Heart left ventricle (tissue), 16 donors: ENCODE data around the gene SLC44A5. TPM values are rescaled to one million over a fixed set of nuclear protein-coding genes. Genes with fewer than 3 reads are reported as not detected.

Experiments
- ATAC-seq, 4 donors: fragments of 200-7000 bp; cut with Tn5 transposase; one replicate each; pipeline ENCODE4 v1.9.1; 2020 to 2022; ENCODE audit warnings: moderate library complexity in 4 of 4, mild to moderate bottlenecking in 3 of 4, moderate number of reproducible peaks in 1 of 4
- DNase-seq, 5 donors: peaks; one replicate each; pipeline ENCODE4 v3.0.0-alpha.2; 2020
- H3K27ac ChIP-seq, 12 donors: fragments of 200-600 bp; sonication (generic) in 4 of 12; one replicate each; pipeline versions ENCODE4 v1.5.0 to v1.8.0; 2016 to 2022; ENCODE audit warnings: mild to moderate bottlenecking in 2 of 12
- H3K27me3 ChIP-seq, 9 donors: fragments of 200-600 bp; sonication (generic) in 2 of 9; one replicate each; pipeline versions ENCODE4 v1.5.1 to v1.8.0; 2016 to 2022; ENCODE audit warnings: mild to moderate bottlenecking in 3 of 9
- H3K36me3 ChIP-seq, 9 donors: fragments of 200-600 bp; sonication (generic) in 2 of 9; one replicate each; pipeline versions ENCODE4 v1.5.0 to v1.8.0; 2018 to 2022; ENCODE audit warnings: mild to moderate bottlenecking in 2 of 9
- H3K4me1 ChIP-seq, 12 donors: fragments of 200-600 bp; sonication (generic) in 4 of 12; one replicate each; pipeline versions ENCODE4 v1.5.0 to v1.8.0; 2016 to 2022; ENCODE audit warnings: mild to moderate bottlenecking in 3 of 12
- H3K4me3 ChIP-seq, 12 donors: fragments of 200-600 bp; sonication (generic) in 4 of 12; one replicate each; pipeline versions ENCODE4 v1.5.0 to v1.8.0; 2017 to 2022; ENCODE audit warnings: mild to moderate bottlenecking in 9 of 12, moderate library complexity in 4 of 12
- H3K9me3 ChIP-seq, 12 donors: fragments of 200-600 bp; sonication (generic) in 4 of 12; one replicate each; pipeline versions ENCODE4 v1.5.0 to v1.8.0; 2016 to 2022; ENCODE audit warnings: mild to moderate bottlenecking in 1 of 12
- CTCF ChIP-seq, 12 donors: fragments of 200-600 bp; sonication (generic) in 4 of 12; IDR thresholded peaks; one replicate each; pipeline versions ENCODE4 v1.5.0 to v1.8.0; 2018 to 2022; ENCODE audit warnings: antibody characterized with exemption in 12 of 12, mild to moderate bottlenecking in 5 of 12
- POLR2A ChIP-seq, 2 donors: fragments of 450-650 bp; IDR thresholded peaks; one replicate each; pipeline ENCODE4 v1.6.1; 2017; ENCODE audit warnings: antibody characterized with exemption in 2 of 2, mild to moderate bottlenecking in 2 of 2, moderate library complexity in 2 of 2
- WGBS, 4 donors: extraction: QIAGEN DNeasy Blood & Tissue Kit in 2 of 4; methylation state at CpG; one replicate each; pipeline versions ENCODE4 v1.1.5 to v1.1.7; 2013 to 2018; 5-methylcytosine and 5-hydroxymethylcytosine counted together
- intact Hi-C, 10 donors: fragments of 100-400 bp; cut with DNase I; formaldehyde crosslinking; loops; one replicate each; pipeline versions ENCODE4 v1.11.1 to v1.14.2; 2022
- polyA plus RNA-seq, 2 donors: library from polyadenylated mRNA; stranded (reverse); fragments of 200-250 nt; gene quantifications; one replicate each; pipeline ENCODE4 v1.2.3, GENCODE V29; 2013
- total RNA-seq, 9 donors: library from RNA; depleted of rRNA in 2 of 9; stranded (reverse); fragments of >200 nt in 2 of 9; fragmentation: NEBNext Ultra II Directional in 3 of 9; extraction: Animal tissue kit (Norgen Biotek cat#: 25700) in 3 of 9; gene quantifications; one replicate each; pipeline versions ENCODE4 v1.1.0 to v1.2.4, GENCODE V29; 2016 to 2023
- donor health status: ischemic (EF 13 %, LVEDD 7.1; RV severe dilation, severe dysfunction).
- donor health status: healthy with polysubstance abuse.
- donor health status: DM: no; HTN: yes; CAD: no.
- donor health status: DM: no; HTN: no; CAD: no.
- donor health status: ischemic (EF 25% LVEDD 6.9; RV normal size, moderate dysfunction).
- donor health status: ischemic (EF 25% LVEDD 5.7; RV mildly dilated, moderate dysfunction).
- donor health status: healthy.
- donor health status: DM: yes; HTN: yes; CAD: no.
- donor health status: ischemic (EF 35%, LVEDD 5.7; RV mildly dilated, moderate dysfunction).
- donor health status: nonischemic (EF 11% LVEDD 7.7; RV severe dilation, severe dysfunction).
- donor health status: DM: yes; HTN: yes; CAD: no.
- donor health status: PGD.
- donor health status: ischemic (EF 29% LVEDD 5.4; RV normal size, mild dysfunction).
- donor health status: nonischemic (EF 23%, LVEDD 6.1; RV moderate dilation, normal function).

Gene SLC44A5
- total and polyA plus RNA-seq, 11 donors, result 0.07 to 7.5 (median 1.8) TPM; not detected in 1

- Histone ChIP-seq H3K9me3 (peaks cover 0 to 4% (median 0%) of the 10 kb centered on the region in 12 donors), H3K27me3 (no peaks in the 10 kb centered on the region), H3K4me1 (no peaks in the 10 kb centered on the region), H3K4me3 (no peak overlapping the region), H3K27ac (no peak overlapping the region), H3K36me3 (no peaks in the 10 kb centered on the region)
- 64 to 84% (median 79%) methylated on average over 3 of the region's 3 CpGs for WGBS, 4 donors
- no peak for TF ChIP-seq POLR2A (IDR thresholded peaks at IDR 0.05)
- no peak for TF ChIP-seq CTCF (IDR thresholded peaks at IDR 0.05)
- DNase-seq (no peak), ATAC-seq (no peak)
- intact Hi-C loops, result loop anchor here in 1 of 10 donors (5.0 kb wide), 1 partner anchor 146 kb away; the partner anchor contains the start of gene RABGGTB
Measured at GRCh38 chr1:75641325-75641724, 30.4 kb upstream of the SLC44A5 start.

DNA sequence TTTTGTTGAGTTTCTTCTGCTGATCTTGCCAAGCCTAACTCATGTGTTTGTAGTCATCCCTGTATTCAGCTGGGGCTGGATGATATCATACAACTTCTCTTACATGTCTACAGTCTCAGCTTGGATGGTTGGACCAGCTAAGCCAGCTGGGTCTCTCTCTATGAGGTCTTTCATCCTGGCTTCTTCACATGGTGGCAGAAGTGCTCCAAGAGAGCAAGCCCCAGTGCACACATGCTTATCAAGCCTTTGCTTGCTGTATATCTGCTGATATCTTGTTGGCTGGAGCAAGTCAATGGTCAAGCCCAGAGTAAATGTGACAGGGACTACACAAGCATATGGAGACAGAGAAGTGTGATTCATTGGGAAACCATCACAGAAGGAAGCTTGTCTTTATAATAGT lies 29.2 kb upstream of the SLC44A5 start:
- H3K27me3 ChIP-seq, result no peaks in the 10 kb centered on the region
- intact Hi-C loops, result loop anchor here in 1 of 10 donors (5.0 kb wide), 1 partner anchor 147 kb away; the partner anchor contains the start of gene RABGGTB
- no peaks in the 10 kb centered on the region for H3K4me1 ChIP-seq
- ATAC-seq (no peak), DNase-seq (no peak)
- no peak overlapping the region for H3K4me3 ChIP-seq
- no peak overlapping the region for H3K27ac ChIP-seq
- H3K9me3 ChIP-seq, result no peaks in the 10 kb centered on the region
- no peaks in the 10 kb centered on the region for H3K36me3 ChIP-seq
- no peak for TF ChIP-seq POLR2A (IDR thresholded peaks at IDR 0.05)
- no peak for TF ChIP-seq CTCF (IDR thresholded peaks at IDR 0.05)

GRCh38 chr1:75632350-75632949 lies 21.5 kb upstream of the SLC44A5 start:
- WGBS, 4 donors, result 42 to 46% (median 44%) methylated on average over 2 of the region's 2 CpGs
- Histone ChIP-seq H3K36me3 (no peaks in the 10 kb centered on the region), H3K4me3 (no peak overlapping the region), H3K4me1 (no peaks in the 10 kb centered on the region), H3K27me3 (peaks cover 0 to 9% (median 0%) of the 10 kb centered on the region in 9 donors), H3K9me3 (no peaks in the 10 kb centered on the region), H3K27ac (no peak overlapping the region)
- TF ChIP-seq POLR2A (IDR thresholded peaks at IDR 0.05) (no peak), CTCF (IDR thresholded peaks at IDR 0.05) (peak; percentile 49 to 76 (median 65))
- intact Hi-C loops, result loop anchor here in 9 of 10 donors (2.0 to 10.0 kb wide), 4 partner anchors 365 to 368 kb away; no protein-coding TSS in a partner anchor
- no peak for DNase-seq
- peak in 1 of 4 donors; percentile 58 for ATAC-seq

DNA sequence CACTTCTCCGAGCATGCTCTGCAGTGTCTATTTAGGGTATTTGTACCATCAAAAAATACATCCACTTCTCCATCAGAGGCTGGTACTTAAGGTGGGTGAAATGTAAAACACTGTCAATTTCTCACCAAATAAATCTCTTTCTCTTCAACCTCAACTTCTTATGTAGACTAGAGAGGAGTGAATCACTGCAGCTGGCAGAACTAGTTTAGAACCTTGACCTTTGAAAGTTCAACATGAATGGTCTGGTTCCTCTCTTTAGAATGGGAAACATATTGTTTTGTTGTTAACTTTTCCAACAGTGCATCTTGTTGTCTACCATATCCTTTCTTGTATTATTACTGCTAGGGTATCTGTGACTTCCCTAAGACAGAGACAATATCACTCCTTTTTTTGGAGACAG lies 20.1 kb upstream of the SLC44A5 start:
- H3K4me3 ChIP-seq, result no peak overlapping the region
- TF ChIP-seq CTCF (IDR thresholded peaks at IDR 0.05), result no peak
- ATAC-seq, result no peak
- H3K27ac ChIP-seq, result no peak overlapping the region
- no peak for DNase-seq
- WGBS, 4 donors, result 71 to 89% (median 78%) methylated on average over 1 of the region's 1 CpG
- intact Hi-C loops, result loop anchor here in 7 of 10 donors (1.0 to 10.0 kb wide), 3 partner anchors 8 to 366 kb away; no protein-coding TSS in a partner anchor
- H3K36me3 ChIP-seq, result no peaks in the 10 kb centered on the region
- peaks cover 0 to 13% (median 0%) of the 10 kb centered on the region in 9 donors for H3K27me3 ChIP-seq
- no peaks in the 10 kb centered on the region for H3K4me1 ChIP-seq
- H3K9me3 ChIP-seq, result no peaks in the 10 kb centered on the region
